ENCODE data around the gene NR2F1. TPM values are rescaled to one million over a fixed set of nuclear protein-coding genes. Genes with fewer than 3 reads are reported as not detected.

NR2F1 gene
- total RNA-seq, 1 experiment from 2014 or later: 1.3 TPM

- no peak overlapping the region for H3K4me2 ChIP-seq
- H3K79me2 ChIP-seq (ENCODE audit: low read depth): peaks cover 40% of the 10 kb centered on the region
- POLR2A ChIA-PET (ENCODE audit: unreplicated experiment): no interaction called here
These were observed 5.8 kb upstream of the NR2F1 start for GRCh38 chr5:93576994-93577853.

DNA sequence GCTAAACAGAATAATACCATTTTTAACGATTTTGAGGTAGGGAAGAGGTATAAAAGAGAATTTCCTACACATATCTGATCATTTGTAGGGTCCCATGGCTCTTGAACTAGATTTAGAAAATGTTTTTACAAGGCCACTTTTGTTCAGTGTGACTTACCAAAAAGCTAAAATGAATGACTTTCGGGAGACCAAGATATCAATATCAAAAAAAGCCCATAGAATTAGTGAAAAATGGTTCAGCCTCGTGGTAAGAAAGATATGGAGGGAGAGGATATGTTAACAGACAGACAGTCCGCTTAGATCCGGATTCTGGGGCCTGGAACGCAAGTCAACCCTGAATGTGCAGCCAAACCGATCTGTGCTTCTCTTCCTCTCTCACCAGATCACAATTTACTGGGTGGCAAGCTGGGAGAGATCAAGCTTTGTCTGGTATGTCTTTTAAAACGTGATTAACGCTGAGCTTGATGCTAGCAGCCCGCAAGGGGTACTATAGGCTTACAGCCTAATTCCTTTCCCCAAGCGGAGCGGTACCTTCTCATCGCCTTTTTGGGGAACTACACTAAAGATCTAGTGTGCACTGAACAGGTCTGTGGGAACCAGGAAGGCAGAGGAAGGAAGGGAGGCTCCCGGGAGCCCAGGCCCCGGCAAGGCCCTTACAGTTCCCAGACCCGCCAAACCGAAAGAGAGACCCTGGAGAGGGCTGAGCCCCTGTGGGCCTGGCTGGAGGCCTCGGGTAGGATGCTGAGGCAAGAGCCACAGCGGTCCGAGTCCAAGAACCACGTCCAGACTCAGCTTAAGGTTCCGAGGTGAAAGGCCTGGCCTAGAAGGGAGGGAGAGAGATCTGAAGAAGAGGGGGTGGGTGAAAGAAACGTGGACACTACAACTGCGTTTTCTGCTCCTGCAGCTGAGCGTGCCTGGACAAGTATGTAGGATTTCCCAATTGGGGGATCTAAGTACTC is 4.9 kb upstream of the NR2F1 start:
- CTCF ChIA-PET: interaction anchor here (0.6 to 0.7 kb wide), 2 partner anchors 223 to 485 kb away, joined by 3 read pairs; no protein-coding TSS in a partner anchor
- H3K4me1 ChIP-seq (replicated peaks; ENCODE audit: insufficient read depth): 0 out of 2 replicates have a peak, but pooled peaks cover 6% of the 10 kb centered on the region
- H3F3A ChIP-seq (ENCODE audit: insufficient read depth, low read depth): peaks cover 10% of the 10 kb centered on the region
- H3K27ac ChIP-seq: no peak overlapping the region
- no peaks in the 10 kb centered on the region for H3K27me3 ChIP-seq (ENCODE audit: insufficient read depth, low read depth)
- H3K36me3 ChIP-seq (ENCODE audit: low read depth): no peaks in the 10 kb centered on the region
- H2AFZ ChIP-seq: no peak overlapping the region
- TF ChIP-seq, protein P1, sequence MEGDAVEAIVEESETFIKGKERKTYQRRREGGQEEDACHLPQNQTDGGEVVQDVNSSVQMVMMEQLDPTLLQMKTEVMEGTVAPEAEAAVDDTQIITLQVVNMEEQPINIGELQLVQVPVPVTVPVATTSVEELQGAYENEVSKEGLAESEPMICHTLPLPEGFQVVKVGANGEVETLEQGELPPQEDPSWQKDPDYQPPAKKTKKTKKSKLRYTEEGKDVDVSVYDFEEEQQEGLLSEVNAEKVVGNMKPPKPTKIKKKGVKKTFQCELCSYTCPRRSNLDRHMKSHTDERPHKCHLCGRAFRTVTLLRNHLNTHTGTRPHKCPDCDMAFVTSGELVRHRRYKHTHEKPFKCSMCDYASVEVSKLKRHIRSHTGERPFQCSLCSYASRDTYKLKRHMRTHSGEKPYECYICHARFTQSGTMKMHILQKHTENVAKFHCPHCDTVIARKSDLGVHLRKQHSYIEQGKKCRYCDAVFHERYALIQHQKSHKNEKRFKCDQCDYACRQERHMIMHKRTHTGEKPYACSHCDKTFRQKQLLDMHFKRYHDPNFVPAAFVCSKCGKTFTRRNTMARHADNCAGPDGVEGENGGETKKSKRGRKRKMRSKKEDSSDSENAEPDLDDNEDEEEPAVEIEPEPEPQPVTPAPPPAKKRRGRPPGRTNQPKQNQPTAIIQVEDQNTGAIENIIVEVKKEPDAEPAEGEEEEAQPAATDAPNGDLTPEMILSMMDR (conservative IDR thresholded peaks at IDR 0.05): no peak
- no peak for TF ChIP-seq EZH2 (IDR thresholded peaks at IDR 0.05; ENCODE audit: low read depth)
- intact Hi-C loops (cut with micrococcal nuclease; ENCODE audit: unreplicated experiment): no loop called here
- H3K4me2 ChIP-seq: peak overlapping the region; percentile 92
- POLR2A ChIA-PET (ENCODE audit: unreplicated experiment): no interaction called here
- H3K9me3 ChIP-seq (ENCODE audit: insufficient read depth, low read depth): peaks cover 7% of the 10 kb centered on the region; the same call in 1 of the 2 replicates
- BruUV-seq (replicated peaks): no TSS peak
- H3K9me2 ChIP-seq (ENCODE audit: insufficient read depth): no peaks in the 10 kb centered on the region
- H3K4me3 ChIP-seq: peak overlapping the region; percentile 96; the same call in 1 of the 2 replicates
- no peak for DNase-seq
- H3K79me2 ChIP-seq (ENCODE audit: low read depth): peaks cover 41% of the 10 kb centered on the region
- no peaks in the 10 kb centered on the region for H4K20me1 ChIP-seq (ENCODE audit: insufficient read depth)

More at GRCh38 chr5:93576994-93577853, 5.8 kb upstream of the NR2F1 start:
- no TSS peak for BruUV-seq (replicated peaks)
- TF ChIP-seq, protein P1 (conservative IDR thresholded peaks at IDR 0.05): no peak
- TF ChIP-seq EZH2 (IDR thresholded peaks at IDR 0.05; ENCODE audit: low read depth): no peak
- Histone ChIP-seq H3K36me3 (ENCODE audit: low read depth) (no peaks in the 10 kb centered on the region), H4K20me1 (ENCODE audit: insufficient read depth) (no peaks in the 10 kb centered on the region), H3K9me2 (ENCODE audit: insufficient read depth) (no peaks in the 10 kb centered on the region), H3K4me3 (no peak overlapping the region), H3K4me1 (replicated peaks; ENCODE audit: insufficient read depth) (0 out of 2 replicates have a peak, but pooled peaks cover 6% of the 10 kb centered on the region), H3F3A (ENCODE audit: insufficient read depth, low read depth) (peaks cover 4% of the 10 kb centered on the region; the same call in 1 of the 2 replicates), H3K27me3 (ENCODE audit: insufficient read depth, low read depth) (no peaks in the 10 kb centered on the region), H3K9me3 (ENCODE audit: insufficient read depth, low read depth) (peaks cover 7% of the 10 kb centered on the region; the same call in 1 of the 2 replicates), H3K27ac (no peak overlapping the region), H2AFZ (no peak overlapping the region)
- no peak for DNase-seq
- intact Hi-C loops (cut with micrococcal nuclease; ENCODE audit: unreplicated experiment): no loop called here
- CTCF ChIA-PET: no interaction called here
